GM23338 (cell line): ENCODE results near the gene HMCN2. TPM values are rescaled to one million over a fixed set of nuclear protein-coding genes. Genes with fewer than 3 reads are reported as not detected.

Experiments
- ATAC-seq: fragments of 200-7000 bp; cut with Tn5 transposase; 3 replicates; pipeline ENCODE4 v1.9.1; 2020
- DNase-seq: peaks from one replicate; pipeline ENCODE4 v3.0.0-alpha.2; 2015; ENCODE audit warnings: low spot score
- H2AFZ ChIP-seq: fragments of 200-600 bp; sonication (generic); 2 replicates; pipeline ENCODE4 v1.8.0; 2016; ENCODE audit warnings: antibody characterized with exemption, mild to moderate bottlenecking, moderate library complexity
- H3F3A ChIP-seq: fragments of 200-600 bp; sonication (generic); replicated peaks from 2 replicates; pipeline ENCODE4 v1.8.0; 2017; ENCODE audit warnings: antibody characterized with exemption, mixed run types, low read depth
- H3K27ac ChIP-seq: fragments of 200-600 bp; sonication (generic); 2 replicates; pipeline ENCODE4 v1.6.1; 2016; ENCODE audit warnings: low read depth
- H3K27me3 ChIP-seq: fragments of 200-600 bp; sonication (generic); 2 replicates; pipeline ENCODE4 v1.8.0; 2016; ENCODE audit warnings: mild to moderate bottlenecking, mixed run types, moderate library complexity; ENCODE audit not compliant: insufficient read depth
- H3K36me3 ChIP-seq: fragments of 200-600 bp; sonication (generic); 2 replicates; pipeline ENCODE4 v1.8.0; 2016; ENCODE audit warnings: mild to moderate bottlenecking; ENCODE audit not compliant: insufficient read depth
- H3K4me1 ChIP-seq: fragments of 200-600 bp; sonication (generic); 2 replicates; pipeline ENCODE4 v1.8.0; 2016; ENCODE audit warnings: mild to moderate bottlenecking, moderate library complexity; ENCODE audit not compliant: insufficient read depth
- H3K4me2 ChIP-seq: fragments of 200-600 bp; sonication (generic); 2 replicates; pipeline ENCODE4 v1.7.1; 2017; ENCODE audit warnings: mixed run types
- H3K4me3 ChIP-seq: fragments of 200-600 bp; sonication (generic); 2 replicates; pipeline ENCODE4 v1.6.1; 2016; ENCODE audit warnings: mixed run types
- H3K79me2 ChIP-seq: fragments of 200-600 bp; sonication (generic); replicated peaks from 2 replicates; pipeline ENCODE4 v1.8.0; 2017; ENCODE audit warnings: mild to moderate bottlenecking; ENCODE audit not compliant: insufficient read depth
- H3K9me2 ChIP-seq: fragments of 200-600 bp; sonication (generic); 2 replicates; pipeline ENCODE4 v1.8.0; 2017; ENCODE audit not compliant: insufficient read depth
- H4K20me1 ChIP-seq: fragments of 200-600 bp; sonication (generic); replicated peaks from 2 replicates; pipeline ENCODE4 v1.8.0; 2017; ENCODE audit warnings: mild to moderate bottlenecking; ENCODE audit not compliant: insufficient read depth
- H3K27ac Mint-ChIP-seq: 2 replicates; pipeline ENCODE4 v1.8.0; 2020; ENCODE audit warnings: inconsistent platforms, mild to moderate bottlenecking, moderate library complexity, mixed read lengths
- H3K27me3 Mint-ChIP-seq: 3 replicates; pipeline ENCODE4 v1.8.0; 2022; ENCODE audit warnings: low read depth, mild to moderate bottlenecking, moderate library complexity, mixed read lengths, inconsistent platforms; ENCODE audit not compliant: insufficient read depth, poor library complexity
- H3K36me3 Mint-ChIP-seq: 3 replicates; pipeline ENCODE4 v1.8.0; 2021; ENCODE audit warnings: low read depth, mild to moderate bottlenecking, inconsistent platforms, moderate library complexity, mixed read lengths
- H3K4me1 Mint-ChIP-seq: 3 replicates; pipeline ENCODE4 v1.8.0; 2020; ENCODE audit warnings: mild to moderate bottlenecking, inconsistent platforms, mixed read lengths
- H3K4me3 Mint-ChIP-seq: 3 replicates; pipeline ENCODE4 v1.8.0; 2021; ENCODE audit warnings: moderate library complexity, mild to moderate bottlenecking, inconsistent platforms, mixed read lengths
- H3K9me3 Mint-ChIP-seq: 3 replicates; pipeline ENCODE4 v1.8.0; 2020; ENCODE audit warnings: moderate library complexity, mild to moderate bottlenecking, inconsistent platforms, mixed read lengths
- CREB1 ChIP-seq: fragments of 250-450 bp; sonication (Bioruptor Pico); IDR thresholded peaks from 2 replicates; pipeline ENCODE4 v1.5.0; 2020; ENCODE audit warnings: low read depth, mild to moderate bottlenecking, moderate library complexity
- CTCF ChIP-seq, 2 experiments: fragments of 200-600 bp in 1 of 2; sonication (generic) in 1 of 2; conservative IDR thresholded peaks; 2 replicates each; pipeline versions ENCODE4 v1.5.1 to v1.6.1; 2016 to 2017; ENCODE audit warnings: antibody characterized with exemption in 2 of 2, low read depth in 2 of 2, mild to moderate bottlenecking in 2 of 2, moderate library complexity in 1 of 2
- EZH2phosphoT487 ChIP-seq: fragments of 200-600 bp; sonication (generic); IDR thresholded peaks from one replicate; pipeline ENCODE4 v1.8.1; 2018; ENCODE audit warnings: antibody characterized with exemption; ENCODE audit not compliant: unreplicated experiment
- JUNB ChIP-seq: IDR thresholded peaks from one replicate; pipeline ENCODE4 v1.6.1; 2016; ENCODE audit warnings: antibody characterized with exemption; ENCODE audit not compliant: unreplicated experiment
- REST ChIP-seq: IDR thresholded peaks from one replicate; pipeline ENCODE4 v1.6.1; 2018; ENCODE audit warnings: antibody characterized with exemption; ENCODE audit not compliant: unreplicated experiment
- STAT1 ChIP-seq: IDR thresholded peaks from one replicate; pipeline ENCODE4 v1.6.1; 2016; ENCODE audit warnings: antibody characterized with exemption; ENCODE audit not compliant: unreplicated experiment
- ZNF331 ChIP-seq: fragments of 250-450 bp; sonication (Bioruptor Pico); IDR thresholded peaks from 2 replicates; pipeline ENCODE4 v1.5.0; 2020; ENCODE audit warnings: low read depth, mild to moderate bottlenecking, moderate library complexity
- ZNF462 ChIP-seq: fragments of 250-450 bp; sonication (Bioruptor Pico); IDR thresholded peaks from 2 replicates; pipeline ENCODE4 v1.5.0; 2020; ENCODE audit warnings: mild to moderate bottlenecking, moderate library complexity
- polyA plus RNA-seq: library from polyadenylated mRNA; unstranded; fragments of >200 nt; fragmentation: Nextera tagmentation; extraction: Ambion mirVana; gene quantifications from 2 replicates; pipeline ENCODE4 v1.2.1, GENCODE V29; 2016
- total RNA-seq: library from RNA; depleted of rRNA; stranded (reverse); fragments of >200 nt; shearing (Covaris generic); gene quantifications from 2 replicates; pipeline ENCODE4 v1.2.3, GENCODE V29; 2014

Gene HMCN2
- total and polyA plus RNA-seq, 2 experiments from 2014 or later = 1.3 to 4.7 TPM

- no peaks in the 10 kb centered on the region for H4K20me1 ChIP-seq
- no peaks in the 10 kb centered on the region for H3K9me3 Mint-ChIP-seq
- H3K4me1 ChIP-seq = peaks cover 8% of the 10 kb centered on the region
Measured at GRCh38 chr9:130477564-130477963, 212.0 kb downstream of the HMCN2 start.

GRCh38 chr9:130478152-130478551, 212.6 kb downstream of the HMCN2 start:
- no peak overlapping the region for H3K4me3 Mint-ChIP-seq
- no peaks in the 10 kb centered on the region for H3K9me3 Mint-ChIP-seq
- H3K4me1 ChIP-seq = peaks cover 8% of the 10 kb centered on the region
- peaks cover 17% of the 10 kb centered on the region; the same call in 2 of the 3 replicates for H3K36me3 Mint-ChIP-seq
- H3K27me3 Mint-ChIP-seq = peaks cover 14% of the 10 kb centered on the region
- no peak overlapping the region for H2AFZ ChIP-seq
- no peaks in the 10 kb centered on the region for H3K9me2 ChIP-seq
- no peak overlapping the region for H3K4me3 ChIP-seq
- 0 out of 2 replicates have a peak, but pooled peaks cover 3% of the 10 kb centered on the region for H3F3A ChIP-seq
- no peaks in the 10 kb centered on the region for H3K36me3 ChIP-seq
- H3K79me2 ChIP-seq = no peaks in the 10 kb centered on the region
- ATAC-seq (no peak), DNase-seq (no peak)
- no peak overlapping the region for H3K4me2 ChIP-seq
- no peak overlapping the region for H3K27ac Mint-ChIP-seq
- no peak overlapping the region for H3K27ac ChIP-seq
- peaks cover 16% of the 10 kb centered on the region for H3K4me1 Mint-ChIP-seq
- no peaks in the 10 kb centered on the region for H3K27me3 ChIP-seq
- H4K20me1 ChIP-seq = no peaks in the 10 kb centered on the region
- TF ChIP-seq CREB1 (CRISPR knock-in tag) (no peak), ZNF462 (CRISPR knock-in tag) (no peak), STAT1 (no peak), REST (no peak), JUNB (no peak)

More at GRCh38 chr9:130477564-130477963, 212.0 kb downstream of the HMCN2 start:
- H3K4me2 ChIP-seq = no peak overlapping the region
- no peaks in the 10 kb centered on the region for H3K79me2 ChIP-seq
- H3K36me3 ChIP-seq = no peaks in the 10 kb centered on the region
- no peak overlapping the region for H3K4me3 ChIP-seq
- H3K4me1 Mint-ChIP-seq = peaks cover 12% of the 10 kb centered on the region; the same call in 2 of the 3 replicates
- H3K36me3 Mint-ChIP-seq = peaks cover 17% of the 10 kb centered on the region; the same call in 2 of the 3 replicates
- ATAC-seq (no peak), DNase-seq (no peak)
- no peaks in the 10 kb centered on the region for H3F3A ChIP-seq
- H3K27me3 ChIP-seq = no peaks in the 10 kb centered on the region
- H3K27ac ChIP-seq = no peak overlapping the region
- H3K27ac Mint-ChIP-seq = no peak overlapping the region
- H2AFZ ChIP-seq = no peak overlapping the region
- H3K27me3 Mint-ChIP-seq = peaks cover 14% of the 10 kb centered on the region
- TF ChIP-seq ZNF331 (no peak), EZH2phosphoT487 (no peak), CTCF (conservative IDR thresholded peaks at IDR 0.05; ENCODE audit: low read depth in 2 of 2) (no peak)
- H3K9me2 ChIP-seq = no peaks in the 10 kb centered on the region
- no peak overlapping the region for H3K4me3 Mint-ChIP-seq
